Spleen (tissue), 11 donors: ENCODE results near the gene ADORA1. TPM values are rescaled to one million over a fixed set of nuclear protein-coding genes. Genes with fewer than 3 reads are reported as not detected.
A peak's percentile ranks its signal among the peaks of the same experiment; 100 is the strongest.

Source experiments
- DNase-seq: peaks from one replicate; pipeline ENCODE4 v3.0.0-alpha.2; 2020
- H3K27ac ChIP-seq, 8 donors: fragments of 200-600 bp; sonication (generic) in 7 of 8; 1 replicate in 4 of 8; 2 replicates in 4 of 8; pipeline versions ENCODE4 v1.5.0 to v1.8.0; 2016 to 2021; ENCODE audit warnings: inconsistent platforms in 4 of 8, mild to moderate bottlenecking in 4 of 8, moderate library complexity in 1 of 8
- H3K27me3 ChIP-seq, 7 donors: fragments of 200-600 bp; sonication (generic) in 6 of 7; replicated peaks in 1 of 7; 1 replicate in 4 of 7; 2 replicates in 3 of 7; pipeline versions ENCODE4 v1.5.0 to v1.8.0; 2016 to 2021; ENCODE audit warnings: inconsistent platforms in 3 of 7, mild to moderate bottlenecking in 1 of 7
- H3K36me3 ChIP-seq, 6 donors: fragments of 200-600 bp; sonication (generic) in 5 of 6; 1 replicate in 4 of 6; 2 replicates in 2 of 6; pipeline versions ENCODE4 v1.5.0 to v1.8.0; 2016 to 2021; ENCODE audit warnings: inconsistent platforms in 2 of 6
- H3K4me1 ChIP-seq, 6 donors: fragments of 200-600 bp; sonication (generic) in 5 of 6; 1 replicate in 3 of 6; 2 replicates in 3 of 6; pipeline versions ENCODE4 v1.5.0 to v1.8.0; 2016 to 2021; ENCODE audit warnings: inconsistent platforms in 3 of 6
- H3K4me3 ChIP-seq, 8 donors: fragments of 200-600 bp; sonication (generic) in 7 of 8; 1 replicate in 4 of 8; 2 replicates in 4 of 8; pipeline versions ENCODE4 v1.5.0 to v1.8.0; 2016 to 2021; ENCODE audit warnings: inconsistent platforms in 4 of 8, mild to moderate bottlenecking in 4 of 8, moderate library complexity in 2 of 8
- H3K9me3 ChIP-seq, 8 donors: fragments of 200-600 bp; sonication (generic) in 7 of 8; 1 replicate in 4 of 8; 2 replicates in 4 of 8; pipeline versions ENCODE4 v1.5.0 to v1.8.0; 2016 to 2021; ENCODE audit warnings: inconsistent platforms in 4 of 8
- POLR2A ChIP-seq, 3 donors: fragments of 450-650 bp; IDR thresholded peaks; one replicate each; pipeline ENCODE4 v1.5.1; 2017; ENCODE audit warnings: antibody characterized with exemption in 3 of 3, mild to moderate bottlenecking in 1 of 3
- POLR2AphosphoS5 ChIP-seq, 3 donors: sonication (generic); formaldehyde crosslinking; IDR thresholded peaks; one replicate each; pipeline ENCODE4 v1.5.1; 2017; ENCODE audit warnings: antibody characterized with exemption in 3 of 3
- WGBS, 5 donors: extraction: QIAGEN DNeasy Blood & Tissue Kit in 3 of 5; methylation state at CpG; one replicate each; pipeline versions ENCODE4 v1.1.5 to v1.1.7; 2013 to 2018; 5-methylcytosine and 5-hydroxymethylcytosine counted together
- intact Hi-C: fragments of 100-400 bp; cut with DNase I; formaldehyde crosslinking; loops from one replicate; pipeline ENCODE4 v1.15.0; 2023; ENCODE audit warnings: low total_unique reads
- polyA plus RNA-seq, 3 donors: library from polyadenylated mRNA; stranded (reverse); fragments of 200-250 nt; gene quantifications; one replicate each; pipeline ENCODE4 v1.2.1, GENCODE V29; 2013
- total RNA-seq, 7 donors: library from RNA; depleted of rRNA in 3 of 7; stranded (reverse); fragments of >200 nt in 3 of 7; fragmentation: NEBNext Ultra II Directional in 4 of 7; extraction: Animal tissue kit (Norgen Biotek cat#: 25700) in 4 of 7; gene quantifications; one replicate each; pipeline versions ENCODE4 v1.1.0 to v1.2.1, GENCODE V29; 2016 to 2021
- TF ChIP-seq, protein P1 (sequence below), 11 experiments: fragments of 200-600 bp in 7 of 11; fragments of 450-650 bp in 4 of 11; sonication (generic) in 4 of 11; IDR thresholded peaks in 8 of 11; conservative IDR thresholded peaks in 3 of 11; 1 replicate in 7 of 11; 2 replicates in 4 of 11; pipeline versions ENCODE4 v1.4.0 to v1.8.0; 2016 to 2021; ENCODE audit warnings: antibody characterized with exemption in 11 of 11, inconsistent platforms in 4 of 11, mild to moderate bottlenecking in 1 of 11
- donor health status: healthy with polysubstance abuse.
- donor health status: DM: no; HTN: no; CAD: no; lungs with moderate emphysema.
- donor health status: DM: no; HTN: no; CAD: no.
- donor health status: Bipolar disorder and iron deficiency.
- donor health status: healthy.
- donor health status: DM: no; HTN: no; CAD: no.
- donor health status: DM: yes; HTN: yes; CAD: no.

The ADORA1 gene
- total and polyA plus RNA-seq, 10 donors: 0.37 to 13.5 (median 5.3) TPM

DNA sequence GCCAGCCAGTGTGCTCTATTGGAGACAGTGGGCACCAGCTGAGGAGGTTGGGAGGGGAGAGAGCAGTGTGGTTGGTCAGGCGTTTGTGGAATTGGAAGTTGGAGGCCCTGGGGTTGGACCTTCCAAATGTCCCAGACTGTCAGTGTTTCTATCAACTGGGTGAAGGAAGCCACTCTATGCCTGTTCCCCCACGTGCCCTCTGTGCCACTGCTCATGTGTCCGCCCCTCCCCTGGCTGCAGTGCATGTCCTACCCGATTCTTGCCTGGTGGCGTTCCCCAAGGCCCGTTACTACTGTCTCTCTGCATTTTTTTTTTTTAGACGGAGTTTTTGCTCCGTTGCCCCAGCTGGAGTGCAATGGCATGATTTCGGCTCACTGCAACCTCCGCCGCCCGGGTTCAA is 21.1 kb downstream of the ADORA1 start:
- Histone ChIP-seq H3K36me3 (no peaks in the 10 kb centered on the region), H3K4me1 (peaks cover 0 to 28% (median 8%) of the 10 kb centered on the region in 6 donors), H3K27me3 (peaks cover 0 to 36% (median 0%) of the 10 kb centered on the region in 7 donors), H3K4me3 (no peak overlapping the region), H3K9me3 (no peaks in the 10 kb centered on the region), H3K27ac (no peak overlapping the region)
- intact Hi-C loops: no loop called here
- TF ChIP-seq POLR2AphosphoS5 (IDR thresholded peaks at IDR 0.05) (no peak), POLR2A (IDR thresholded peaks at IDR 0.05) (no peak)
- TF ChIP-seq, protein P1, sequence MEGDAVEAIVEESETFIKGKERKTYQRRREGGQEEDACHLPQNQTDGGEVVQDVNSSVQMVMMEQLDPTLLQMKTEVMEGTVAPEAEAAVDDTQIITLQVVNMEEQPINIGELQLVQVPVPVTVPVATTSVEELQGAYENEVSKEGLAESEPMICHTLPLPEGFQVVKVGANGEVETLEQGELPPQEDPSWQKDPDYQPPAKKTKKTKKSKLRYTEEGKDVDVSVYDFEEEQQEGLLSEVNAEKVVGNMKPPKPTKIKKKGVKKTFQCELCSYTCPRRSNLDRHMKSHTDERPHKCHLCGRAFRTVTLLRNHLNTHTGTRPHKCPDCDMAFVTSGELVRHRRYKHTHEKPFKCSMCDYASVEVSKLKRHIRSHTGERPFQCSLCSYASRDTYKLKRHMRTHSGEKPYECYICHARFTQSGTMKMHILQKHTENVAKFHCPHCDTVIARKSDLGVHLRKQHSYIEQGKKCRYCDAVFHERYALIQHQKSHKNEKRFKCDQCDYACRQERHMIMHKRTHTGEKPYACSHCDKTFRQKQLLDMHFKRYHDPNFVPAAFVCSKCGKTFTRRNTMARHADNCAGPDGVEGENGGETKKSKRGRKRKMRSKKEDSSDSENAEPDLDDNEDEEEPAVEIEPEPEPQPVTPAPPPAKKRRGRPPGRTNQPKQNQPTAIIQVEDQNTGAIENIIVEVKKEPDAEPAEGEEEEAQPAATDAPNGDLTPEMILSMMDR (IDR thresholded peaks at IDR 0.05 in 8 of 11, conservative IDR thresholded peaks at IDR 0.05 in 3 of 11): no peak
- no peak for DNase-seq
- WGBS, 5 donors: 79 to 90% (median 85%) methylated on average over 11 to 12 of the region's 12 CpGs

DNA sequence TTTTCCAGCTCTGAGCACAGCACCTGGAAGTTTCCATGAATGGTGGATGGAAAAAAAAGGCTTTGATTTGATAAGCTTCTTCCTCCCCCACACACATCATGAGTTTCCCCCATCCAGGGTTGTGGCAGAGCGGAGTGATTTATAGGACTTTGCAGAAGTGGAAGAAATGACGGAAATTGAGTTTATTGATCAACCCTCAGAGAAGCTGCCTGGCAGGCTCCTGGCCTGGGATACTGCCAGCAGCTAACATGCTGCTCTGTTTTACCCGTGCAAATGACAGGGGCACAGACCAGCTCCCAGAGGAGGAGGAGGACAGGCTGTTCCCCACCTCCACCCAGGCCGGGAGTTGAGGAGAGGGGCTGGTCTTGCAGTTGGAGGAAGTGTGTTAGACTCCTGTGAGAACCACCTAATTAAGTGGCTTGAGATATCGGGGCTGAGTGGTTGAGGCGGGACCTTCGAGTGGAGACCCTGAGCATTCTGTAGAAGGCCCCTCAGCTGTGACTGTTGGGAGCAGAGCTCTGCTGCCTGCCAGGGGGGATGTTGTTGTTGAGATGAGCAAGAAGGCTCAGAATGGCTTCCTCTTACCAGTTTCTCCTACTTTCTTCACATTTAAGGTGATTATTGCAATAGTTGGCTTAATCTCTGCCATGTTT is 21.8 kb downstream of the ADORA1 start:
- Histone ChIP-seq H3K27me3 (peaks cover 0 to 43% (median 0%) of the 10 kb centered on the region in 7 donors), H3K9me3 (no peaks in the 10 kb centered on the region), H3K27ac (no peak overlapping the region), H3K4me1 (peaks cover 0 to 34% (median 16%) of the 10 kb centered on the region in 6 donors), H3K36me3 (no peaks in the 10 kb centered on the region), H3K4me3 (no peak overlapping the region)
- 42 to 61% (median 50%) methylated on average over 7 of the region's 7 CpGs for WGBS, 5 donors
- intact Hi-C loops: no loop called here
- TF ChIP-seq POLR2AphosphoS5 (IDR thresholded peaks at IDR 0.05) (no peak), POLR2A (IDR thresholded peaks at IDR 0.05) (no peak)
- TF ChIP-seq, protein P1 (IDR thresholded peaks at IDR 0.05 in 8 of 11, conservative IDR thresholded peaks at IDR 0.05 in 3 of 11): no peak
- DNase-seq: no peak

DNA sequence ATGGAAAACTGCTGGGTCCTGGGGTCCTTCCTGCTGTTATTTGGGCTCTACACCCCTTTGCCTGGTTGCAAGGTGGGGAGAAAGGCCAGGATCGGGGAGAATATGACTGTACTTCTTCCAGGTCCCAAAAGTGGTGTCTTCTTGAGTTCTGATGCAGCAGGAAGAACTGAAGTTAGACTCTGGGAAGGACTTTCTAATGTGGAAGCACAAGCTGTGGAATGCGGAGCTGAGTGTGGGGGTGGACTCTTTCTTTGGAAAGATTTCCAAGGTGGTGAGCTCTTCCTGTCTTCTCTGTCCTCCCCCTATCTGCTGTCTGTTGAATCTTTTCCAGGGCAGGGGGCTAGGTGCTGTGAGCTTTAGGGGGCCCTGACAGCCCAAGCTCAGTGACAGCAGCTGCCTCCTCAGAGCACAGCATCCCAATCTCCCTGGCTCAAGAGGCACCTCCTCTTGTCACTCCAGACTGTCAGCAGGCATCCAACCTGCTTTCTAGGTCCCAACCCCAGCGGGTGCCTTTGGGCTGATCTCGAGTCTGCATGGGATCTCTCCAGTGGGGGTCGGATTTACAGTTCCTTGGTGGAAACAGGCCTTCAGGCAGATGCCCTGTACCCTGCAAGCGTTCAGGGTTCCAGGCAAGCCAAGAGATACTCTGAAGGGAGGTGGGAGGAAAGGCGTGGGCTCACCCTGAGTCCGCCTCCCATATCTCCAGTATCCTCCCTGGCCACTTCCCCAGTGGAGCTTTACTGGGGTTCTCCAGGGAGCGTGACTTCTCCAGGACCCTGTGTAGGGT is 23.2 kb downstream of the ADORA1 start:
- TF ChIP-seq, protein P1 (IDR thresholded peaks at IDR 0.05 in 8 of 11, conservative IDR thresholded peaks at IDR 0.05 in 3 of 11): no peak
- no peak for TF ChIP-seq POLR2AphosphoS5 (IDR thresholded peaks at IDR 0.05)
- TF ChIP-seq POLR2A (IDR thresholded peaks at IDR 0.05): no peak
- peak overlapping the region in 1 of 8 donors; percentile 22 for H3K27ac ChIP-seq
- H3K9me3 ChIP-seq: no peaks in the 10 kb centered on the region
- DNase-seq: no peak
- intact Hi-C loops: no loop called here
- H3K36me3 ChIP-seq: no peaks in the 10 kb centered on the region
- peaks cover 0 to 34% (median 18%) of the 10 kb centered on the region in 6 donors for H3K4me1 ChIP-seq
- 68 to 89% (median 72%) methylated on average over 8 to 9 of the region's 9 CpGs for WGBS, 5 donors
- H3K4me3 ChIP-seq: no peak overlapping the region
- H3K27me3 ChIP-seq: peaks cover 0 to 57% (median 6%) of the 10 kb centered on the region in 7 donors
